HG02884 (cell line): ENCODE data around the gene SNX7.

ENCODE experiments used
- ATAC-seq: cut with Tn5 transposase; IDR thresholded peaks from one replicate; pipeline ENCODE4 v1.9.1; 2021; ENCODE audit warnings: mild to moderate bottlenecking, moderate library complexity; ENCODE audit not compliant: unreplicated experiment

The SNX7 gene

DNA sequence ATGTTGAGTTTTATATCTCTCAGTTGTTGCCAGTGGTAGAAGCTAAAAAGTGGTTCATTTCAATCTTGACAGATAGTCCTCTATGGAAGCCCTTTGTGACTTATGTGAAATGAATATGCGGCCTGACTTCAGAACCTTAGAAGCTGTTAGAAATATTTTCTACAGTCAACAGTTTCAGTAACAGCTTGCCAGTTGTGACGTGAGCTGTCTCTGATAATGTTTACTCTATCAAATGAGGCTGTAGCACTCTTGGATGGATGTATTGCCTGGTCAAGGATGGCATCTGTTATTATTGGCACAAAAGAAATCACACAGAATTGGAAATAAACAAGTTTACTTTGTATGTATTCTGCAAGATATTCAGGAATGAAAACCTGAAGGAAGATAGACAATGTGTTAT, 31.9 kb downstream of the SNX7 start:
- ATAC-seq, result no peak

- ATAC-seq, result no peak
Measured at GRCh38 chr1:98696077-98696476, 34.6 kb downstream of the SNX7 start.

DNA sequence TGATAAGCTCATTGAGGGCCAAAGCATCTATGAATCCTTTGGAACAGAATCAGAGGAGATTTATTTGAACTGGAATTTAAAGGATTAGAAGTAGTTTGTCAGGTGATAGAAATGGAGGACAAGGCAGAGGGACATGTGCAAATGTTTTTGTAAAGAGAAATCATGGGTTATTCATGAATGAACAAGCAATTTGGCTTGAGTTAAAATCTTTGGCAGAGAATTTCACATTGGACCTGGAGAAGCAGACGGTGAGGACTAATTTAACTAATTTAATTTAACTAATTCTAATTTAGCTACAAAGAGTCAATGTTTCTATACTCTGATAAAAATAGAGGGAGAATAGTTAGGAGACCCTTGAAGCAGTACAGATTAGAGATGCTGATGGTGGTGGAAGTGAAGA, 36.3 kb downstream of the SNX7 start:
- ATAC-seq, result no peak

- no peak for ATAC-seq
Measured at GRCh38 chr1:98698625-98699024, 37.1 kb downstream of the SNX7 start.

GRCh38 chr1:98700228-98700627, 38.7 kb downstream of the SNX7 start:
- ATAC-seq, result no peak

- no peak for ATAC-seq
Measured at GRCh38 chr1:98702976-98703375, 41.5 kb downstream of the SNX7 start.

DNA sequence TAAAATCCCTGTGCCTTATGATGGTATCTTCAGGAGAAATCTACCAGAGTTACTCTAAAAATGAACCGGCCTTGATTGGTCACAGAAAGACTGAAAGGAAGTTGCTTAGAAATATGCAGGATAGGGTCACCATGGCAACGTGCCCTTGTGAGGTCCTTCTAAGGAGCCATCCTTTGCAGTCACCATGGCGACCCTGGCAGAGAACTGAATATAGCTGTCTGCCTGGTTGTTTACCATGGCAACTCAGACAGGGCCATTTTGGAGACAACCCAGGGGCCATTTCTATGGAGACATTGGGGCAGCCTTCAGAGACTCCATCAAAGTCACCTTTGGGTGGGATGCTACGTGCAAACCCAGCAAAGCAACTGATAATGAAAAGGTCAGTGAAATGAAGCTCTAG, 43.0 kb downstream of the SNX7 start:
- no peak for ATAC-seq

DNA sequence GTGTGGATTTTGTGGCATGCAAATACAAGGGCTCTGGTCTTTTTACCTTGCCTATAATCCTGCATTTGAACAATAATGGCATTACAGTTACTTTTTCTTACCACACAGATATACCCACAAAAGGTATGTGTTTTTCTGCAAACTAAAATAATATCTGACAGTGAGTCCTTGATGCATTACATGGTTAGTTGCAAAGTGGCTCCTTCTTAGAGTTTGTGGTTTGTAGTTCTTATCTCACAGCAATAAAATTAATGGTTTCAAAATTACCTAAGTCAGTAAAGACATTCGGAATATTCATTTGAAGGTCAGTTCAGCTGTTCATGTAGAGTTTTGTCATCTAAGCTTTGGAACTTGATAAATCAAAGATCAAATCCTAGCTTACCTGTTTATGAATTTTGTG, 43.5 kb downstream of the SNX7 start:
- ATAC-seq, result no peak

- ATAC-seq, result no peak
Measured at GRCh38 chr1:98705591-98705990, 44.1 kb downstream of the SNX7 start.

- ATAC-seq, result no peak
Measured at GRCh38 chr1:98706173-98706843, 44.8 kb downstream of the SNX7 start.

DNA sequence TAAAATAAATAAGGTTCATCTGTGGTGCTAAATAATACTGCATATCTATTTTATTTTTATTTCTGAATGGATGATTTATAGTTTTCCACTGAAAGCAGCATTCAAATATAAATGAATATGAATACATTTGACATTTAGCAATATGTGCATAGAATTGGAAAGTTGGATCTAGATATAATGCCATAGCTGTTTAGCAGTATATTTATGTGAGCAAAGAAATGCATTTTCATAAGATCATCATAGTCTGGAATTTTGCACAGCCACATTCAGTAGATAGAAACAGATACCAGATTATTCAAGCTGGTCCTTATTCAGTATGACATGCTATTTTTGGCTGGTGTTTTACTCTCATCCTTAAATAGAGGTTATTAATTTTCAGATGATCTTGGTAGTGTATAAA, 46.0 kb downstream of the SNX7 start:
- no peak for ATAC-seq

DNA sequence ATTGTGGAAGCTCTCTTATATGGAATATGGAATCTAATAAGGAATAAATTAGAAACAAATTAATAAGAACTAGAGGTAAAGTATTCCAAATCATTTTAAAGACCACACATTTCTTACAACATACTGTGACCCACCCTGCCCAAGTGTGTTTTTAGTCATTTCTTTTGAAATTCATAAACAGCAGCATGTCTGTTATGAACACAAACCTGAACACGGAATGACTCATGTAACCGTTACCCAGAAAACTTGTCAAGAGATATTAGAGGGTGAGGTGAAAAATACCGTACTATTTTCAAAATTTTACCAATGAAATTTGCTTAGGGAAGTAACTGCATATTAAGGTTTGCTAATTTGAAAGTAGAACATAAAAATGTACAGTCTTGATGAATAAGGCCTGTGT, 48.4 kb downstream of the SNX7 start:
- ATAC-seq, result no peak

DNA sequence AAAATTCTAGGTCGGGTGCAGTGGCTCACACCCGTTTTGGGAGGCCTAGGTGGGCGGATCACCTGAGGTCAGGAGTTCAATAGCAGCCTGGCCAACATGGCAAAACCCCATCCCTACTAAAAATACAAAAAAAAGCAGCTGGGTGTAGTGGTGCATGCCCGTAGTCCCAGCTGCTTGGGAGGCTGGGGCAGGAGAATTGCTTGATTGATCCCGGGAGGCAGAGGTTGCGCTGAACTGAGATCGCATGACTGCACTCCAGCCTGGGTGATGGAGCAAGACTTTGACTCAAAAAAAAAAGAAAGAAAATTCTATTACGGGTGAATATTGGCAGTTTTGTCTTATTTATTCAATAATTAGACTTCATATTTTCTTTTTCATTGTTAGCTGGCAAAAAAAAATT, 62.1 kb downstream of the SNX7 start:
- no peak for ATAC-seq

- no peak for ATAC-seq
Measured at GRCh38 chr1:98732985-98733781, 71.7 kb downstream of the SNX7 start.

GRCh38 chr1:98733782-98734112, 72.2 kb downstream of the SNX7 start:
- no peak for ATAC-seq

DNA sequence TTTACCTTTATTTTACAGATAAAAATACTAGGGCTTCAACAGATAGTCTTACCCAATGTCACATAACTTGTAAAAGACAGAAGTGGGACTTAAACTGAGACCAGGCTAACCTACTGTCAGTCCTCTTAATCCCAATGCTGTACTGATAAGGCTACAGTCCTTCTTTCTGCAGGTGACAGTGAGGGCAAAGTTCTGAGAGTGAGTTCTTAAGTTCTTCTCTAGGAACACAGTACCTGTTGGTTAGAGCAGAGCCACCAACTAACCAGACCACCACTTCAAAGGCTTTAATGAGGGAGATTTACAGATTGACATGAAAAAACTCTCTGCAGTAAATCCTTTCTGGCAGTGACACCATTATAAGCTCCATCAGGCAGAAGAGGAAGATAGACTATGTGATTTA, 74.2 kb downstream of the SNX7 start:
- no peak for ATAC-seq

DNA sequence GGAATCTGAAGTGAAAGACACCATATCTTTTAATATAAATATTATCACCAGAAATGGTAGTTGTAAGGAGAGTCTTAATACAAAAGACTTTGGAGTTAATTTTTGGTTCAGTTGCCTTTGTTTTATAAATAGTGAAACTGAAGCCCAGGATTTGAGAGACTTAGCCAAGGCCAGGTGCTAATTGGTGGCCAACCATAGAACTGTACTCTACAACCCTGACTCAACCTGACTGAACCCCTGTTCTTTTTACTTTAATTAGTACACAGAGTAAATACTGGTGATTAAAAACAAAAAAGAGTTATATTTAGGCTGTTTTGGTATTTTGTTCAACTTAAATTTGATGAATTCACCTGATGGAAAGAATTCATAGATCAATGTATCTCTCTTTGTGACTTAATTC, 76.3 kb downstream of the SNX7 start:
- no peak for ATAC-seq

DNA sequence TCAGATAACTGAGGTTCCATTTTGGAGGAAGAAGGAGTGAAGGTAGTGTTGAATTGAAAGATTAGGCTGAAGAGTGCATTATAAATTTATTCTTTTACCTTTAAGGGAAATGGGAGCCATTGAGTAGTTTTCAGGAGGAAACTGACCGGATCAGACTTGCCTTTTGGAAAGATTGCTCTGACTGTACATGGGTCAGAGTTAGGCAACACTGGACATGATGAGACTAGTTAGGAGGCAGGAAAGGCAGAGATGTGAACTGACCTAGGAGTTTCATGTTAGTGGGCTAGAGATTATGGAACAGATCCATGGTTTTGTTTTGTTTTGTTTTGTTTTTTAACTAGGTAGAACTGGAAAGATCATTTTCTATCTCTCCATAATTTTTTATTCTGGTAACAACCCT, 78.2 kb downstream of the SNX7 start:
- ATAC-seq, result no peak

DNA sequence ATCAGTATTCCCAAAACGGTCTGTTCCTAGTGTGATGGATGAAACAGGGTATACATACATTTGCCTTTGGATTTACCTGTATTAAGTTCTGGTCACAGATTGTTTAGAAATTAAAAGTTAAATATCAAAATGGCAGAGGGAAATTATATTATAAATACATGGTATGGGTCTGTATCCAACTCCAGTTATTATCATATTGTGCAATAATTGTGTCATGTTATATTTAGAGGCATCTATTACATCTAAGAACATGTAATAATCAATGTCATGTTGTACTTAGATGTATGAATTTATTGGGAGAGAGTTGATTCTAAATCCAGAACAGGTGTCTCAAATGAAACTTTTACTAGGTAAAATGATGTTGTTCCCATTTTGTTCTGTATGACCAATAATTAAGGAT, 79.6 kb downstream of the SNX7 start:
- ATAC-seq, result no peak

- no peak for ATAC-seq
Measured at GRCh38 chr1:98749152-98749756, 87.7 kb downstream of the SNX7 start.

DNA sequence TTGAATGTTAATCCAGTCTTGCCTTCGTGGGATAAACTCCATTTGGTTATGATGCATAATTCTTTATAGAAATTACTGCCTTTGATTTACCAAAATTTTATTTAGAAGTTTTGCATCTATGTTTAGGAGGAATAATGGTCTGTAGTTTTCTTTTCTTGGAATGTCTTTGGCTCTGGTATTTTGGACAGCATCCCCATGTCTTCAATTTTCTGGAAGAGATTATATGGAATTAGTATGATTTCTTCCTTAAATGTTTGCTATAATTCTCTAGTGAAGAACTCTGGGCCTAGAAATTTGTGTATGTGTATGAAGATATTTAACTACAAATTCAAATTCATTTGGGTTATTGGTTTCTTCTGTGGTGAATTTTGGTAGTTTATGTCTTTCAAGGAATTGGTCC, 92.7 kb downstream of the SNX7 start:
- no peak for ATAC-seq

- ATAC-seq, result no peak
Measured at GRCh38 chr1:98761219-98761865, 99.8 kb downstream of the SNX7 start.
